HEK293 (cell line): ENCODE data around the gene C16orf78.

Source experiments
- CTCF ChIA-PET: fragments of 350-600 bp; formaldehyde crosslinking; extraction: SDS; loops from one replicate; lab custom pipeline; 2021; ENCODE audit warnings: antibody characterized with exemption; lab: Yijun Ruan, JAX
- POLR2A ChIA-PET: fragments of 300-600 bp; formaldehyde crosslinking; extraction: SDS; loops from one replicate; lab custom pipeline; 2020; ENCODE audit warnings: antibody characterized with exemption, inconsistent platforms; lab: Yijun Ruan, JAX
- H3K27ac ChIP-seq: fragments of 200-500 bp; sonication (Bioruptor generic); 2 replicates; pipeline ENCODE4 v1.5.1; 2014; ENCODE audit warnings: low read depth, low read length, control low read depth, inconsistent platforms; ENCODE audit errors: extremely low read depth
- H3K36me3 ChIP-seq, 2 experiments: fragments of 200-500 bp in 1 of 2; sonication (Bioruptor generic) in 1 of 2; 1 replicate in 1 of 2; 2 replicates in 1 of 2; pipeline ENCODE4 v1.5.1; 2014 to 2017; ENCODE audit warnings: inconsistent platforms in 2 of 2, low read length in 2 of 2; ENCODE audit not compliant: control insufficient read depth in 2 of 2, insufficient read depth in 1 of 2
- H3K4me1 ChIP-seq: fragments of 200-500 bp; sonication (Bioruptor generic); 2 replicates; pipeline ENCODE4 v1.5.1; 2014; ENCODE audit warnings: mild to moderate bottlenecking, low read length, inconsistent platforms; ENCODE audit not compliant: control insufficient read depth, insufficient read depth
- H3K4me3 ChIP-seq: 2 replicates; pipeline ENCODE4 v1.5.1; 2011; ENCODE audit warnings: low read depth, mild to moderate bottlenecking, control low read depth, low read length, moderate library complexity
- H3K9me3 ChIP-seq: fragments of 200-500 bp; sonication (Bioruptor generic); 2 replicates; pipeline ENCODE4 v1.5.1; 2014; ENCODE audit warnings: low read depth, low read length, inconsistent platforms; ENCODE audit not compliant: control insufficient read depth, insufficient read depth
- EGR2 ChIP-seq: fragments of 450-650 bp; formaldehyde crosslinking; IDR thresholded peaks from 2 replicates; pipeline ENCODE4 v1.5.1; 2016; ENCODE audit warnings: low read depth, missing biosample characterization, missing genetic modification characterization
- GLIS1 ChIP-seq: fragments of 450-650 bp; formaldehyde crosslinking; IDR thresholded peaks from 2 replicates; pipeline ENCODE4 v1.5.1; 2016; ENCODE audit warnings: missing biosample characterization, missing genetic modification characterization
- KLF1 ChIP-seq: fragments of 450-650 bp; formaldehyde crosslinking; IDR thresholded peaks from 2 replicates; pipeline ENCODE4 v1.5.1; 2016; ENCODE audit warnings: missing biosample characterization, missing genetic modification characterization
- PRDM4 ChIP-seq: fragments of 450-650 bp; formaldehyde crosslinking; IDR thresholded peaks from 2 replicates; pipeline ENCODE4 v1.5.1; 2017; ENCODE audit warnings: missing biosample characterization, missing genetic modification characterization
- SP2 ChIP-seq: fragments of 450-650 bp; formaldehyde crosslinking; IDR thresholded peaks from 2 replicates; pipeline ENCODE4 v1.5.1; 2016; ENCODE audit warnings: missing biosample characterization, missing genetic modification characterization
- WT1 ChIP-seq: fragments of 450-650 bp; formaldehyde crosslinking; IDR thresholded peaks from 2 replicates; pipeline ENCODE4 v1.5.1; 2016; ENCODE audit warnings: missing biosample characterization, missing genetic modification characterization
- ZBTB17 ChIP-seq: fragments of 450-650 bp; formaldehyde crosslinking; IDR thresholded peaks from 2 replicates; pipeline ENCODE4 v1.5.1; 2016; ENCODE audit warnings: missing biosample characterization, missing genetic modification characterization
- ZFHX2 ChIP-seq: fragments of 450-650 bp; formaldehyde crosslinking; conservative IDR thresholded peaks from 2 replicates; pipeline ENCODE4 v1.5.1; 2016; ENCODE audit warnings: missing biosample characterization, missing genetic modification characterization
- ZFP3 ChIP-seq: fragments of 450-650 bp; formaldehyde crosslinking; IDR thresholded peaks from 2 replicates; pipeline ENCODE4 v1.5.1; 2016; ENCODE audit warnings: low read depth, missing biosample characterization, missing genetic modification characterization
- ZNF174 ChIP-seq: fragments of 450-650 bp; formaldehyde crosslinking; IDR thresholded peaks from 2 replicates; pipeline ENCODE4 v1.5.0; 2017; ENCODE audit warnings: missing biosample characterization, mild to moderate bottlenecking, missing genetic modification characterization
- ZNF175 ChIP-seq: fragments of 450-650 bp; formaldehyde crosslinking; IDR thresholded peaks from 2 replicates; pipeline ENCODE4 v1.5.1; 2016; ENCODE audit warnings: missing biosample characterization, missing genetic modification characterization
- ZNF341 ChIP-seq: fragments of 450-650 bp; formaldehyde crosslinking; IDR thresholded peaks from 2 replicates; pipeline ENCODE4; 2016; ENCODE audit warnings: low read depth, missing biosample characterization, missing genetic modification characterization
- ZNF404 ChIP-seq: fragments of 450-650 bp; formaldehyde crosslinking; IDR thresholded peaks from 2 replicates; pipeline ENCODE4 v1.5.1; 2017; ENCODE audit warnings: missing biosample characterization, missing genetic modification characterization
- ZNF48 ChIP-seq: fragments of 450-650 bp; formaldehyde crosslinking; IDR thresholded peaks from 2 replicates; pipeline ENCODE4 v1.5.1; 2016; ENCODE audit warnings: missing biosample characterization, missing genetic modification characterization
- ZNF548 ChIP-seq: fragments of 450-650 bp; formaldehyde crosslinking; IDR thresholded peaks from 2 replicates; pipeline ENCODE4 v1.5.1; 2016; ENCODE audit warnings: missing biosample characterization, missing genetic modification characterization
- ZNF549 ChIP-seq: fragments of 450-650 bp; IDR thresholded peaks from 2 replicates; pipeline ENCODE4 v1.5.1; 2018; ENCODE audit warnings: missing biosample characterization, missing genetic modification characterization, mild to moderate bottlenecking, inconsistent platforms, moderate library complexity
- ZNF558 ChIP-seq: fragments of 450-650 bp; formaldehyde crosslinking; IDR thresholded peaks from 2 replicates; pipeline ENCODE4 v1.5.1; 2016; ENCODE audit warnings: missing biosample characterization, missing genetic modification characterization
- ZNF639 ChIP-seq: fragments of 450-650 bp; formaldehyde crosslinking; IDR thresholded peaks from 2 replicates; pipeline ENCODE4 v1.5.1; 2016; ENCODE audit warnings: missing biosample characterization, missing genetic modification characterization
- ZNF670 ChIP-seq: fragments of 450-650 bp; formaldehyde crosslinking; IDR thresholded peaks from 2 replicates; pipeline ENCODE4 v1.5.1; 2016; ENCODE audit warnings: missing biosample characterization, missing genetic modification characterization, low read depth
- ZNF768 ChIP-seq: fragments of 450-650 bp; formaldehyde crosslinking; IDR thresholded peaks from 2 replicates; pipeline ENCODE4 v1.5.1; 2018; ENCODE audit warnings: missing biosample characterization, mild to moderate bottlenecking, missing genetic modification characterization
- ZNF777 ChIP-seq: fragments of 450-650 bp; formaldehyde crosslinking; IDR thresholded peaks from 2 replicates; pipeline ENCODE4 v1.5.1; 2017; ENCODE audit warnings: missing biosample characterization, missing genetic modification characterization, borderline replicate concordance
- ZNF791 ChIP-seq: fragments of 450-650 bp; formaldehyde crosslinking; IDR thresholded peaks from 2 replicates; pipeline ENCODE4 v1.5.1; 2016; ENCODE audit warnings: missing biosample characterization, missing genetic modification characterization
- TF ChIP-seq, protein P1 (sequence below): fragments of 450-650 bp; formaldehyde crosslinking; IDR thresholded peaks from 2 replicates; pipeline ENCODE4 v1.5.1; 2016; ENCODE audit warnings: missing biosample characterization, missing genetic modification characterization
- TF ChIP-seq, protein P2 (sequence below): sonication (generic); formaldehyde crosslinking; IDR thresholded peaks from 2 replicates; pipeline ENCODE4 v1.8.1; 2022; ENCODE audit warnings: mild to moderate bottlenecking, moderate library complexity, missing genetic modification reagents
- TF ChIP-seq, protein P3 (sequence below): fragments of 450-650 bp; formaldehyde crosslinking; IDR thresholded peaks from 2 replicates; pipeline ENCODE4 v1.5.1; 2016; ENCODE audit warnings: missing biosample characterization, missing genetic modification characterization

The C16orf78 gene

DNA sequence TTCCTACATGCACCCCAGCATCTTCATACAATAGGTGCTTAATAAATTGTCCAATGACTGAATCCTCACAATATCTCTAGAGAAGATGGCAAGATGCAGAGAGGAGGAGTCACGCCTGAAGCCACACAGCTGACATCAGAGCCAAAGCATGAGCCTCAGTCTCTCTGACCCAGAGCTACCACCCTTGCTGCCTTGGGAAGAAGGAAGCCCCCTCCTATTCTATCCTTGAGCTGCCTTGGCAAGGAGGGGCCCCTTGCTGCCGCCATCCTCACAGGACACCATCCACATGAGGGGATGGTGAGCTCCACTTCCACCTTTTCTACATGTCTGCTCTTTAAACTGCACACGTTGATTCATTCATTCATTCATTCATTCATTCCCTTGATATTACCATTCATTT is 37.0 kb upstream of the C16orf78 start:
- ChIA-PET CTCF (interaction anchor here (0.7 to 1.9 kb wide), 2 partner anchors 16 to 18 kb away, joined by 3 to 6 read pairs; no protein-coding TSS in a partner anchor), POLR2A (no interaction called here)
- TF ChIP-seq, protein P1, sequence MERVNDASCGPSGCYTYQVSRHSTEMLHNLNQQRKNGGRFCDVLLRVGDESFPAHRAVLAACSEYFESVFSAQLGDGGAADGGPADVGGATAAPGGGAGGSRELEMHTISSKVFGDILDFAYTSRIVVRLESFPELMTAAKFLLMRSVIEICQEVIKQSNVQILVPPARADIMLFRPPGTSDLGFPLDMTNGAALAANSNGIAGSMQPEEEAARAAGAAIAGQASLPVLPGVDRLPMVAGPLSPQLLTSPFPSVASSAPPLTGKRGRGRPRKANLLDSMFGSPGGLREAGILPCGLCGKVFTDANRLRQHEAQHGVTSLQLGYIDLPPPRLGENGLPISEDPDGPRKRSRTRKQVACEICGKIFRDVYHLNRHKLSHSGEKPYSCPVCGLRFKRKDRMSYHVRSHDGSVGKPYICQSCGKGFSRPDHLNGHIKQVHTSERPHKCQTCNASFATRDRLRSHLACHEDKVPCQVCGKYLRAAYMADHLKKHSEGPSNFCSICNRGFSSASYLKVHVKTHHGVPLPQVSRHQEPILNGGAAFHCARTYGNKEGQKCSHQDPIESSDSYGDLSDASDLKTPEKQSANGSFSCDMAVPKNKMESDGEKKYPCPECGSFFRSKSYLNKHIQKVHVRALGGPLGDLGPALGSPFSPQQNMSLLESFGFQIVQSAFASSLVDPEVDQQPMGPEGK = no peak
- TF ChIP-seq EGR2 (no peak), ZNF174 (no peak), ZNF175 (tag by site-specific recombination) (no peak), ZNF777 (tag by site-specific recombination) (no peak), KLF1 (tag by site-specific recombination) (no peak), ZBTB17 (tag by site-specific recombination) (no peak), ZNF639 (tag by site-specific recombination) (no peak), ZNF670 (tag by site-specific recombination) (no peak), ZNF768 (no peak), WT1 (no peak)
- TF ChIP-seq, protein P2, sequence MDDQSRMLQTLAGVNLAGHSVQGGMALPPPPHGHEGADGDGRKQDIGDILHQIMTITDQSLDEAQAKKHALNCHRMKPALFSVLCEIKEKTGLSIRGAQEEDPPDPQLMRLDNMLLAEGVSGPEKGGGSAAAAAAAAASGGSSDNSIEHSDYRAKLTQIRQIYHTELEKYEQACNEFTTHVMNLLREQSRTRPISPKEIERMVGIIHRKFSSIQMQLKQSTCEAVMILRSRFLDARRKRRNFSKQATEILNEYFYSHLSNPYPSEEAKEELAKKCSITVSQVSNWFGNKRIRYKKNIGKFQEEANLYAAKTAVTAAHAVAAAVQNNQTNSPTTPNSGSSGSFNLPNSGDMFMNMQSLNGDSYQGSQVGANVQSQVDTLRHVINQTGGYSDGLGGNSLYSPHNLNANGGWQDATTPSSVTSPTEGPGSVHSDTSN = no peak
- TF ChIP-seq, protein P3, sequence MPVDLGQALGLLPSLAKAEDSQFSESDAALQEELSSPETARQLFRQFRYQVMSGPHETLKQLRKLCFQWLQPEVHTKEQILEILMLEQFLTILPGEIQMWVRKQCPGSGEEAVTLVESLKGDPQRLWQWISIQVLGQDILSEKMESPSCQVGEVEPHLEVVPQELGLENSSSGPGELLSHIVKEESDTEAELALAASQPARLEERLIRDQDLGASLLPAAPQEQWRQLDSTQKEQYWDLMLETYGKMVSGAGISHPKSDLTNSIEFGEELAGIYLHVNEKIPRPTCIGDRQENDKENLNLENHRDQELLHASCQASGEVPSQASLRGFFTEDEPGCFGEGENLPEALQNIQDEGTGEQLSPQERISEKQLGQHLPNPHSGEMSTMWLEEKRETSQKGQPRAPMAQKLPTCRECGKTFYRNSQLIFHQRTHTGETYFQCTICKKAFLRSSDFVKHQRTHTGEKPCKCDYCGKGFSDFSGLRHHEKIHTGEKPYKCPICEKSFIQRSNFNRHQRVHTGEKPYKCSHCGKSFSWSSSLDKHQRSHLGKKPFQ (tag by site-specific recombination) = no peak
- Histone ChIP-seq H3K9me3 (no peaks in the 10 kb centered on the region), H3K4me1 (no peaks in the 10 kb centered on the region), H3K4me3 (no peak overlapping the region), H3K27ac (no peak overlapping the region), H3K36me3 (no peaks in the 10 kb centered on the region)

- H3K27ac ChIP-seq = no peak overlapping the region
- no peaks in the 10 kb centered on the region for H3K36me3 ChIP-seq
- POLR2A ChIA-PET = no interaction called here
- TF ChIP-seq ZNF549 (tag by site-specific recombination) = no peak
- no peak for TF ChIP-seq GLIS1 (tag by site-specific recombination)
- no peak for TF ChIP-seq ZNF48 (tag by site-specific recombination)
- TF ChIP-seq ZFHX2 (tag by site-specific recombination) = no peak
- TF ChIP-seq ZFP3 = no peak
- TF ChIP-seq PRDM4 (tag by site-specific recombination) = no peak
- no peak for TF ChIP-seq SP2 (tag by site-specific recombination)
- no peak for TF ChIP-seq ZNF548 (tag by site-specific recombination)
- no peak for TF ChIP-seq ZNF341
- TF ChIP-seq ZNF558 = no peak
- no peak for TF ChIP-seq ZNF791 (tag by site-specific recombination)
- no peak for TF ChIP-seq ZNF404 (tag by site-specific recombination)
- TF ChIP-seq, all 188 proteins: peak for 0
- Histone ChIP-seq H3K9me3 (no peaks in the 10 kb centered on the region), H3K4me1 (no peaks in the 10 kb centered on the region), H3K4me3 (no peak overlapping the region)
- CTCF ChIA-PET = interaction anchor here (0.5 to 0.7 kb wide), 3 partner anchors 12 to 498 kb away, joined by 3 read pairs; no protein-coding TSS in a partner anchor
Measured at GRCh38 chr16:49337814-49338350, 35.7 kb upstream of the C16orf78 start.
